Liver (tissue), 2 donors: Measurements from ENCODE around the gene WDR45B.

Experiments
- CTCF ChIP-seq: fragments of 150-350 bp; IDR thresholded peaks from 2 replicates; pipeline ENCODE4 v1.5.1; 2017; ENCODE audit warnings: improper control_type of control experiment, low read depth, low read length; ENCODE audit not compliant: missing input control
- REST ChIP-seq: IDR thresholded peaks from 2 replicates; pipeline ENCODE4 v1.6.1; 2016; ENCODE audit warnings: antibody characterized with exemption, mild to moderate bottlenecking
- donor health status: healthy.

GRCh38 chr17:82665217-82665616 is 17.0 kb upstream of the WDR45B start:
- no peak for TF ChIP-seq REST
- no peak for TF ChIP-seq CTCF
